T-cell (primary cell): ENCODE results near the gene CD300E. TPM values are rescaled to one million over a fixed set of nuclear protein-coding genes. Genes with fewer than 3 reads are reported as not detected.
"Not testable (repeated sequence)": the region's sequence is repeated elsewhere in the genome, so short reads cannot be mapped to it uniquely, and the experiment has no call there.

Experiments
- ATAC-seq, 4 experiments: fragments of 200-7000 bp in 3 of 4; fragments of 150-1000 bp in 1 of 4; cut with Tn5 transposase; replicated peaks in 1 of 4; 1 replicate in 3 of 4; 2 replicates in 1 of 4; pipeline ENCODE4 v1.10.0; 2021; ENCODE audit warnings: moderate library complexity in 3 of 4, mild to moderate bottlenecking in 2 of 4, moderate number of reproducible peaks in 1 of 4
- CTCF ChIA-PET, 2 donors: fragments of 300-600 bp; sonication (Branson Sonifier 250); formaldehyde crosslinking; loops; one replicate each; lab custom pipeline; 2022; ENCODE audit warnings: antibody characterized with exemption in 2 of 2; lab: Charles Lee
- POLR2A ChIA-PET, 2 donors: fragments of 300-600 bp; sonication (Branson Sonifier 250); formaldehyde crosslinking; loops; one replicate each; lab custom pipeline; 2022; ENCODE audit warnings: antibody characterized with exemption in 2 of 2; lab: Charles Lee
- DNase-seq, 35 experiments: peaks; one replicate each; pipeline versions ENCODE4 v3.0.0 to v3.0.0-alpha.2; 2013 to 2023
- H3K27ac ChIP-seq: one replicate; pipeline ENCODE4 v1.5.1; 2013; ENCODE audit warnings: low read length
- H3K27me3 ChIP-seq, 2 experiments: replicated peaks in 1 of 2; 1 replicate in 1 of 2; 2 replicates in 1 of 2; pipeline versions ENCODE4 v1.6.1 to v1.7.0; 2013; ENCODE audit warnings: low read length in 1 of 2, mixed read lengths in 1 of 2; ENCODE audit not compliant: control insufficient read depth in 2 of 2, insufficient read depth in 2 of 2; ENCODE audit errors: extremely low read depth in 1 of 2
- H3K36me3 ChIP-seq, 2 donors: 1 replicate in 1 of 2; 2 replicates in 1 of 2; pipeline versions ENCODE4 v1.6.1 to v1.7.0; 2013; ENCODE audit warnings: low read length in 1 of 2; ENCODE audit not compliant: control insufficient read depth in 2 of 2, insufficient read depth in 1 of 2; ENCODE audit errors: extremely low read depth in 1 of 2
- H3K4me1 ChIP-seq, 2 experiments: 1 replicate in 1 of 2; 2 replicates in 1 of 2; pipeline versions ENCODE4 v1.6.1 to v1.7.0; 2013; ENCODE audit warnings: low read length in 2 of 2, mixed read lengths in 1 of 2; ENCODE audit not compliant: insufficient read depth in 2 of 2, control insufficient read depth in 1 of 2; ENCODE audit errors: extremely low read depth in 1 of 2
- H3K4me3 ChIP-seq, 2 donors: 1 replicate in 1 of 2; 2 replicates in 1 of 2; pipeline versions ENCODE4 v1.5.1 to v1.7.0; 2013; ENCODE audit warnings: mild to moderate bottlenecking in 2 of 2, low read length in 1 of 2, moderate library complexity in 1 of 2; ENCODE audit not compliant: control insufficient read depth in 1 of 2; ENCODE audit errors: extremely low read depth in 1 of 2
- H3K9me3 ChIP-seq: 2 replicates; pipeline ENCODE4 v1.7.0; 2013
- H3K27ac Mint-ChIP-seq, 2 donors: one replicate each; pipeline ENCODE4 v1.8.0; 2020 to 2021; ENCODE audit warnings: mild to moderate bottlenecking in 2 of 2, mixed read lengths in 2 of 2
- H3K27me3 Mint-ChIP-seq, 2 donors: one replicate each; pipeline ENCODE4 v1.8.0; 2021 to 2022; ENCODE audit warnings: mixed read lengths in 2 of 2
- H3K36me3 Mint-ChIP-seq: one replicate; pipeline ENCODE4 v1.8.0; 2021; ENCODE audit warnings: mixed read lengths
- H3K4me1 Mint-ChIP-seq, 3 donors: one replicate each; pipeline ENCODE4 v1.8.0; 2020 to 2022; ENCODE audit warnings: mixed read lengths in 3 of 3, mild to moderate bottlenecking in 1 of 3
- H3K4me3 Mint-ChIP-seq, 3 donors: one replicate each; pipeline ENCODE4 v1.8.0; 2020 to 2022; ENCODE audit warnings: mild to moderate bottlenecking in 3 of 3, mixed read lengths in 3 of 3, moderate library complexity in 3 of 3
- H3K9me3 Mint-ChIP-seq, 3 donors: one replicate each; pipeline ENCODE4 v1.8.0; 2020 to 2022; ENCODE audit warnings: mixed read lengths in 3 of 3
- WGBS: methylation state at CpG from one replicate; pipeline ENCODE4 v1.1.5; 2013; ENCODE audit warnings: missing lambda C conversion rate; ENCODE audit not compliant: insufficient coverage; 5-methylcytosine and 5-hydroxymethylcytosine counted together
- total RNA-seq, 35 experiments: library from RNA in 6 of 35; stranded (reverse) in 6 of 35; fragments of 120-200 nt in 1 of 35; gene quantifications; one replicate each; pipeline versions ENCODE4 v1.2.1 to v1.2.4 and lab custom pipeline; 2013 to 2026

Gene CD300E
- total RNA-seq, 5 donors from 2014 or later (not counting 1 experiment from before 2014, with no cell fraction given), result 0.38 TPM; not detected in 4

DNA sequence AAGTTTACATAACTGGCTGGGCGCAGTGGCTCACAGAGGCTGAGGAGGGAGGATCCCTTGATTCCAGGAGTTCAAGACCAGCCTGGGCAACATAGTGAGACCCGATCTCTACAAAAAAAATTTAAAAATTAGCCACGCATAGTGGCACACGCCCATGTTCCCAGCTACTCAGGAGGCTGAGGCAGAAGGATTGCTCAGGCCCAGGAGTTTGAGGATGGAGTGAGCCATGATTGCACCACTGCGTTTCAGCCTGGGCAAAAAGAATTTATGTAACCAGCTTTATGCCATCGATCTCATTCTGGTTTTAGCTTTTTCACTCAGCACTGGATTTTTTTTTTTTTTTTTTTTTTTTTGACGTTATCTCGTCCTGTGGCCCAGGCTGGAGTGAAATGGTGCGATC is 9.1 kb upstream of the CD300E start:
- H3K4me3 ChIP-seq, result no peak overlapping the region
- Mint-ChIP-seq H3K36me3 (no peaks in the 10 kb centered on the region), H3K27me3 (peaks cover 7 to 42% of the 10 kb centered on the region in 2 donors), H3K4me3 (no peak overlapping the region), H3K9me3 (no peaks in the 10 kb centered on the region), H3K4me1 (peaks cover 3 to 10% (median 4%) of the 10 kb centered on the region in 3 donors), H3K27ac (no peak overlapping the region)
- no peaks in the 10 kb centered on the region for H3K9me3 ChIP-seq
- no peaks in the 10 kb centered on the region for H3K36me3 ChIP-seq
- no peaks in the 10 kb centered on the region for H3K4me1 ChIP-seq
- 88% methylated on average over 5 of the region's 9 CpGs for WGBS
- no peak for ATAC-seq
- no peak for DNase-seq
- ChIA-PET POLR2A (no interaction called here), CTCF (interaction anchor here in 1 of 2 donors (1.2 kb wide), 1 partner anchor 10 kb away, joined by 10 read pairs; no protein-coding TSS in a partner anchor)
- peaks cover 0 to 58% of the 10 kb centered on the region in 2 experiments for H3K27me3 ChIP-seq
- no peak overlapping the region for H3K27ac ChIP-seq

DNA sequence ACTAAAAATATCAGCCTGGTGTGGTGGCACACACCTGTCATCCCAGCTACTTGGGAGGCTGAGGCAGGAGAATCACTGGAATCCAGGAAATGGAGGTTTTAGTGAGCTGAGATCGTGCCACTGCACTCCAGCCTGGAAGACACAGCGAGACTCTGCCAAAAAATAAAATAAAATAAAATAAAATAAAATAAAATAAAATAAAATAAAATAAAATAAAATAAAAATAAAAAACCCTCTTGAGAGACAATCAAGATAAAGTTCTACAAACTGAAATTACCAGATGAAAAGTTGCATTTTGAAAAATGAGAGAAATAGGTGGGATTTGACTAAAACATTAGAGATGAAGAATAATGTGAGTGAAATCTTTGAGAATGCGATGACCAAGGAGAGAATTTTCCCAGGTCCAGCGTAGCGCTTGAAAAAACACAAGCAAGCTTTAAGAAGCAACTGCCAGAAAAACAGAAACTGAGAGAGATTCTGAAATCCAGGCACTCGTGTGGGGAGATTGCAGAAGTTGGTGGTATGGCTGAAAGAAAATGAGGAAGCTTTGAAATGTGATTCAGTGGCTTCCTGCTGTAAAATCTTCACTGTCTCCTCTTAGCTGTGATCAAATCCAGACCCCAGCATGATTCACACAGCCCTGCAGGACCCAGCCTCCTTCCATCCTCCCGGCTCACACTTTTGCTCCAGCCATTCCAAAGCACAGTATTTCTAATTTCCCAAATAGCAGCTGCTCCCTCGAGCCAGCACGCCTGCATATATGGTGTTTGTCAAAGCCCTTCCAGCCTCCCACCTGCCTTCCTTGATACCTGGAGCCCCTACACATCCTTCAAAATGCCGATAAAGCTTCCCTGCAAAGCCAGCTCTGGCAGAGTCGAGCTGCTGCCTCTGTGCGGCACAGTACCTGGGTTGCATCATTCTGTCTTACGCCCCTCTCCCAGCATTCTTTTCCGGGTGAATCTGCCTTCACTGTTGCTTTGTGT is 8.2 kb upstream of the CD300E start:
- Mint-ChIP-seq H3K9me3 (peaks cover 0 to 3% (median 1%) of the 10 kb centered on the region in 3 donors), H3K27me3 (peaks cover 10 to 49% of the 10 kb centered on the region in 2 donors), H3K27ac (no peak overlapping the region), H3K4me1 (peaks cover 3 to 10% (median 4%) of the 10 kb centered on the region in 3 donors), H3K4me3 (no peak overlapping the region), H3K36me3 (no peaks in the 10 kb centered on the region)
- no peaks in the 10 kb centered on the region for H3K9me3 ChIP-seq
- ChIA-PET POLR2A (no interaction called here), CTCF (interaction anchor here in 1 of 2 donors (1.2 kb wide), 1 partner anchor 11 kb away, joined by 10 read pairs; no protein-coding TSS in a partner anchor)
- H3K36me3 ChIP-seq, result no peaks in the 10 kb centered on the region
- H3K27me3 ChIP-seq, result peaks cover 0 to 56% of the 10 kb centered on the region in 2 experiments
- H3K4me3 ChIP-seq, result no peak overlapping the region
- ATAC-seq (no peak), DNase-seq (no peak)
- no peak overlapping the region for H3K27ac ChIP-seq
- 23% methylated on average over 11 of the region's 14 CpGs for WGBS
- no peaks in the 10 kb centered on the region for H3K4me1 ChIP-seq

DNA sequence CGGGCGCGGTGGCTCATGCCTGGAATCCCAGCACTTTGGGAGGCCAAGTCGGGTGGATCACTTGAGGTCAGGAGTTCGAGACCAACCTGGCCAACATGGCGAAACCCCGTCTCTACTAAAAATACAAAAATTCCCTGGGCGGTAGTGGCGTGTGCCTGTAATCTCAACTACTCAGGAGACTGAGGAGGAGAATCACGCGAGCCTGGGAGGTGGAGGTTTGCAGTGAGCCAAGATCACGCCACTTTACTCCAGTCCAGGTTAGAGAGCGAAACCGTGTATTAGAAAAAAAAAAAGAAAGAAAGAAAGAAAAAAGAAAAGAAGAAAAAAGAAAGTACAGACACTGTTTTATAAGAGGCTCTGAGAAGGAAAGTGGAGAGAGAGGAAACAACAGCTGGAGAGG is 6.7 kb upstream of the CD300E start:
- H3K27ac Mint-ChIP-seq, H3K4me3 ChIP-seq, H3K4me1 ChIP-seq, CTCF ChIA-PET, H3K36me3 Mint-ChIP-seq, H3K36me3 ChIP-seq, H3K27ac ChIP-seq, POLR2A ChIA-PET, H3K4me3 Mint-ChIP-seq, ATAC-seq, H3K9me3 ChIP-seq, DNase-seq: not testable (repeated sequence)
- peaks cover 0 to 45% of the 10 kb centered on the region in 2 experiments for H3K27me3 ChIP-seq
- Mint-ChIP-seq H3K9me3 (peaks cover 0 to 10% (median 3%) of the 10 kb centered on the region in 3 donors), H3K4me1 (peaks cover 3 to 10% (median 4%) of the 10 kb centered on the region in 3 donors), H3K27me3 (peaks cover 12 to 57% of the 10 kb centered on the region in 2 donors)
- WGBS, result 86% methylated on average over 4 of the region's 14 CpGs

DNA sequence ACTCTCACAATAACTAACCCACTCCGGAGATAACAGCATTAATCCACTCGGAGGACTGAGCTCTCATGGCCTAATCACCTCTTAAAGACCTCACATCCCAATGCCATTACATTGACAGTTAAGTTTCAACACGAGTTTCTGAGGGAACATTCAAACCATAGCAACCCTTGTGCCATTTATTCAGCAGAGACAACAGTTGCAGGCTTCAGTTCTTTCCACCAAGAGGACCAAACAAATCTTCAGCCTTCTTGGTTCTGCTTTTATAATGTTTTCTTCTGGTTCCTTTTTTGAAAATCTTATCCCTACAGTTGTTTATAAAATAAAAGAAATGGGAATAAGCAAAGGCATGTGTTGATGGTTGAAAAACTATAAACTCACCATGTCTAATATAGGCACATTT is 2.1 kb upstream of the CD300E start:
- Histone ChIP-seq H3K4me1 (no peaks in the 10 kb centered on the region), H3K4me3 (no peak overlapping the region), H3K9me3 (no peaks in the 10 kb centered on the region), H3K36me3 (no peaks in the 10 kb centered on the region), H3K27ac (no peak overlapping the region), H3K27me3 (peaks cover 2 to 24% of the 10 kb centered on the region in 2 experiments)
- H3K36me3 Mint-ChIP-seq, result no peaks in the 10 kb centered on the region
- 79% methylated on average over 3 of the region's 3 CpGs for WGBS
- H3K4me1 Mint-ChIP-seq, result no peaks in the 10 kb centered on the region
- H3K27ac Mint-ChIP-seq, result no peak overlapping the region
- POLR2A ChIA-PET, result no interaction called here
- no peak for DNase-seq
- no peak overlapping the region for H3K4me3 Mint-ChIP-seq
- CTCF ChIA-PET, result no interaction called here
- H3K27me3 Mint-ChIP-seq, result peaks cover 26 to 73% of the 10 kb centered on the region in 2 donors
- no peak for ATAC-seq
- peaks cover 0 to 10% (median 3%) of the 10 kb centered on the region in 3 donors for H3K9me3 Mint-ChIP-seq

DNA sequence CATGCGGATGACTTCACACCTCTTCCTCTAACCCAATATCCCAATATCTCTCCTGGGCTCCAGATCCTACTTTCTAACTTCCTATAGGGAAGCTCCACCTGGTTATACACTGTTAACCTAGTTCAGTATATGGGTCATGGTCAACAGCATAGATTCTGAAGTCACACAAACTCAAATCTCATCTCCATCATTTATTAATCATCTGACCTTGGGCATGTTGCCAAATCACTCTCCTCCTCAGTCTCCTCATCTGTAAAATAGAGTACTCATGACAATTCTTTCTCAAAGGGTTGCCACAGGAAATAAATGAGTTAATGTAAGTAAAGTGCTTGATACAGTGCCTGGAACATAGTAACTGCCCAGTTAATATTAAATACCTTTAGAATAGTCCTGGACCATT is 593 bp upstream of the CD300E start:
- peaks cover 29 to 71% of the 10 kb centered on the region in 2 donors for H3K27me3 Mint-ChIP-seq
- no peaks in the 10 kb centered on the region for H3K36me3 ChIP-seq
- H3K27ac ChIP-seq, result no peak overlapping the region
- H3K9me3 Mint-ChIP-seq, result peaks cover 0 to 10% (median 3%) of the 10 kb centered on the region in 3 donors
- 100% methylated on average over 1 of the region's 1 CpG for WGBS
- ChIA-PET POLR2A (no interaction called here), CTCF (no interaction called here)
- no peak overlapping the region for H3K27ac Mint-ChIP-seq
- ATAC-seq (no peak), DNase-seq (no peak)
- no peaks in the 10 kb centered on the region for H3K36me3 Mint-ChIP-seq
- no peaks in the 10 kb centered on the region for H3K4me1 ChIP-seq
- no peaks in the 10 kb centered on the region for H3K9me3 ChIP-seq
- no peak overlapping the region for H3K4me3 ChIP-seq
- H3K4me3 Mint-ChIP-seq, result no peak overlapping the region
- no peaks in the 10 kb centered on the region for H3K4me1 Mint-ChIP-seq
- H3K27me3 ChIP-seq, result peaks cover 2 to 26% of the 10 kb centered on the region in 2 experiments

DNA sequence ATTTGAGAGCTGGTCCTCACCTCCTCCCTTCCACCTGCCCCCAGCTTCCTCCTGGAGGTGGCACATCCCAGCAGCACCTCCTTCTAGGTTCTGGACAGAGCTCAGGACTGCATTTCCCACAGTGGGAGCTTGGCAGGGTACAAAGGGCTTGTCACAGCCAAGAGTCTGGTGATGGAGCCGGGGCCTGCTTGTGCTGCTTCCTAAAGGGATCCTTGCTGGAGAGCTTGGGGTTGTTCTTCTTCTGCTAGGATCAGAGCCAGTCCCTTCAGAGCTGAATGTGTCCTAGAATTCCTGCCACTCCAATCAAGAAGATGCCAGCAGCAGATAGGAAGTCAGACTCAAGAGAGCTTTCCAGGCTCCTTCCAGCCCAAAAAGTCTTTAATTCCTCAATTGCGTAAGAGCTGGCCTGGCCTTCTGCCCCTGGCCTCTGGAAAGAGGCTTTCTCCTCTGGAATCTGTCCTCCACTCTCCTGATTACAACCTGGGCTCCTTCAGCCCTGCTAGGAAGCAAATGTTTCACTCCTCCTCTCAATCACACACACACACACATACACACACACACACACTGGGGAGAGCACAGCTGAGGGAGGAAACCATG is 4.4 kb downstream of the CD300E start:
- Histone ChIP-seq H3K27ac (no peak overlapping the region), H3K36me3 (no peaks in the 10 kb centered on the region), H3K4me3 (no peak overlapping the region), H3K27me3 (peaks cover 2 to 54% of the 10 kb centered on the region in 2 experiments), H3K9me3 (no peaks in the 10 kb centered on the region), H3K4me1 (no peaks in the 10 kb centered on the region)
- H3K4me1 Mint-ChIP-seq, result no peaks in the 10 kb centered on the region
- H3K27me3 Mint-ChIP-seq, result peaks cover 44 to 76% of the 10 kb centered on the region in 2 donors
- H3K9me3 Mint-ChIP-seq, result no peaks in the 10 kb centered on the region
- no peaks in the 10 kb centered on the region for H3K36me3 Mint-ChIP-seq
- no peak overlapping the region for H3K27ac Mint-ChIP-seq
- no peak for ATAC-seq
- POLR2A ChIA-PET, result no interaction called here
- H3K4me3 Mint-ChIP-seq, result no peak overlapping the region
- no peak for DNase-seq
- CTCF ChIA-PET, result interaction anchor here in 1 of 2 donors (0.7 kb wide), 1 partner anchor 9 kb away, joined by 3 read pairs; no protein-coding TSS in a partner anchor
- WGBS, result no CpG with 5 or more reads among the region's 2 CpGs
